ENCODE data around the gene TEC. TPM values are rescaled to one million over a fixed set of nuclear protein-coding genes. Genes with fewer than 3 reads are reported as not detected.

The TEC gene
- total RNA-seq, 1 donor = 14.8 TPM

DNA sequence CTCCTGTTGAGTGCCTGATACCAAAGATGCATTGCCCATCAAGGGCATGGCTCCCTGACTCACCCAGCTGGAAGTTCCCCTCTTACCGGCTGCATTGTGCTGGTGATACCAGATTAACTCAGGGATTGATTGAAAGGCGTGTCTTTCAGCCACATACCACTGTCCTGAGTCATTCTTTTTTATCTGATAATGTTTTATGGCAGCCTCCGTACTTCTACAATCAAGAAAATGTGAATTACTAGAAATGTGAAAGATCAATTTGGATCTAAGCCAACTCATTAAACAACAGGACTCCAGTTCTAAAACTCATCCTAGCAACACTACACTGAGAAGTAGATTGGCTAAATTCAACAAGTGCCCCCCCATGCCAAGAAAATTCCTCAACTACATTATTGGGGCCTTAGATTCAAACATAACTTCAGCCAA is 175.6 kb downstream of the TEC start:
- DNase-seq (ENCODE audit: low read depth in 2 of 3, low spot score in 2 of 3) = peak in 2 of 3 donors; percentile 29 to 39

DNA sequence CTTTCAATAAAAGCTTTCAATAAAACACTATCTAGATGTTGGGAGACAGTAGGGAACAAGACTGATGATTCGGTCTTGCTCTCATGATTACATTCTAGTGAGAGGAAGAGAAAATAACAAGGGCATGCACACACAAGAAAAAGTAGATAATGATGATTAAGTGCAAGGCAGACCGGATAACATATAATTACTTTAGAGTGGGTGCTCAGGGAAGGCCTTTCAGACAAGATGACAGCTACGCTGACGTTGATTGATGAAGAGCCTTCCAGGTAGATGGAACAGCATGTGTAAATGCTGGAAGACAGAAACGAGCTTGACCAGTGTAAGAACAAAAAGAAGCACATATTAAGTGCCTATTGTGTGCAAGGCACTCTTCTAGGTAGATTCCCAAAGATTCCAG is 179.0 kb downstream of the TEC start:
- no peak for DNase-seq (ENCODE audit: low read depth in 2 of 3, low spot score in 2 of 3)

- no peak for DNase-seq (ENCODE audit: low read depth in 2 of 3, low spot score in 2 of 3)
Observed at GRCh38 chr4:48085821-48086589, 183.6 kb downstream of the TEC start.

Small RNAs within 50 kb of the gene (small RNA-seq; reads per million reads assigned to genes)
- not detected for gene RF00019
- not detected for gene RF00026
- gene RNU6-838P = not detected

Other genes with a start within 250 kb of the TEC start
- 3.8 TPM for gene TXK, start 135.6 kb downstream of the TEC start, total RNA-seq
- 17.5 TPM for gene SLAIN2, start 71.7 kb upstream of the TEC start, total RNA-seq
- gene SLC10A4, start 213.5 kb upstream of the TEC start, total RNA-seq = 2.7 TPM
- under 0.01 TPM for gene ZAR1, start 220.4 kb upstream of the TEC start, total RNA-seq

Data from hematopoietic multipotent progenitor cell (in vitro differentiated cells).